Activated CD4-positive, alpha-beta T cell treated with anti-CD3 and anti-CD28 coated beads, Interleukin-2, amount 50 U/mL, for 4 hours (primary cell): Measurements from ENCODE around the gene CXCL5.
"Not testable (repeated sequence)": the region's sequence is repeated elsewhere in the genome, so short reads cannot be mapped to it uniquely, and the experiment has no call there.

Experiments used
- DNase-seq, 2 experiments: peaks; one replicate each; pipeline ENCODE4 v3.0.0-alpha.2; 2020

The CXCL5 gene

GRCh38 chr4:73964862-73965611 lies 33.4 kb downstream of the CXCL5 start:
- DNase-seq: no peak

GRCh38 chr4:73962724-73963123 lies 35.8 kb downstream of the CXCL5 start:
- no peak for DNase-seq

GRCh38 chr4:73959041-73959440 lies 39.4 kb downstream of the CXCL5 start:
- DNase-seq: not testable (repeated sequence)

GRCh38 chr4:73952352-73952751 lies 46.1 kb downstream of the CXCL5 start:
- DNase-seq: no peak

GRCh38 chr4:73950376-73950920 lies 48.0 kb downstream of the CXCL5 start:
- not testable (repeated sequence) for DNase-seq

GRCh38 chr4:73948990-73949706 lies 49.3 kb downstream of the CXCL5 start:
- DNase-seq: no peak

- no peak for DNase-seq
Measured at GRCh38 chr4:73948291-73948690, 50.2 kb downstream of the CXCL5 start.

GRCh38 chr4:73947239-73947985 lies 51.1 kb downstream of the CXCL5 start:
- DNase-seq: no peak

- no peak for DNase-seq
Measured at GRCh38 chr4:73945674-73946449, 52.6 kb downstream of the CXCL5 start.
